ENCODE measurements around the gene IDH3G.

Gene IDH3G

GRCh38 chrX:153784325-153784967 lies 9.7 kb downstream of the IDH3G start:
- no peak for DNase-seq

- no peak for DNase-seq
These were observed 10.7 kb downstream of the IDH3G start for GRCh38 chrX:153783378-153784013.

DNA sequence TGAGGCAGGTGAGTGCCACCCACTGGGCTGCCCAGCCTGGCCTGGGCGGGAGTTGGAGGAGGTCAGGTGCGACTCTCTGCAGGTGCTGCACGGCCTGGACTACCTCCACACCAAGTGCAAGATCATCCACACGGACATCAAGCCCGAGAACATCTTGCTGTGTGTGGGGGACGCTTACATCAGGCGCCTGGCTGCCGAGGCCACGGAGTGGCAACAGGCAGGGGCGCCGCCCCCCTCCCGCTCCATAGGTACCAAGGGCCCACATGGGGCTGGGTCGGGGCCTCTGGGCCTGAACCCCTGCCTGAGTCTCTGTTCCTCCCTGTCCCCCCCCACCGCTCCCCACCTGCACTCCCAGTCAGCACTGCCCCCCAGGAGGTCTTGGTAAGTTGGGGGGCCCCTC lies 11.3 kb downstream of the IDH3G start:
- no peak for DNase-seq

GRCh38 chrX:153782313-153782712 lies 11.9 kb downstream of the IDH3G start:
- DNase-seq, result no peak

GRCh38 chrX:153781428-153782047 lies 12.6 kb downstream of the IDH3G start:
- DNase-seq, result no peak

GRCh38 chrX:153780678-153781427 lies 13.3 kb downstream of the IDH3G start, which contains the start of gene SRPK3:
Gene SRPK3, plus strand, starts transcription at chrX:153781041. Its CDS starts 46 bp downstream, at chrX:153781087.
- DNase-seq, result no peak

DNA sequence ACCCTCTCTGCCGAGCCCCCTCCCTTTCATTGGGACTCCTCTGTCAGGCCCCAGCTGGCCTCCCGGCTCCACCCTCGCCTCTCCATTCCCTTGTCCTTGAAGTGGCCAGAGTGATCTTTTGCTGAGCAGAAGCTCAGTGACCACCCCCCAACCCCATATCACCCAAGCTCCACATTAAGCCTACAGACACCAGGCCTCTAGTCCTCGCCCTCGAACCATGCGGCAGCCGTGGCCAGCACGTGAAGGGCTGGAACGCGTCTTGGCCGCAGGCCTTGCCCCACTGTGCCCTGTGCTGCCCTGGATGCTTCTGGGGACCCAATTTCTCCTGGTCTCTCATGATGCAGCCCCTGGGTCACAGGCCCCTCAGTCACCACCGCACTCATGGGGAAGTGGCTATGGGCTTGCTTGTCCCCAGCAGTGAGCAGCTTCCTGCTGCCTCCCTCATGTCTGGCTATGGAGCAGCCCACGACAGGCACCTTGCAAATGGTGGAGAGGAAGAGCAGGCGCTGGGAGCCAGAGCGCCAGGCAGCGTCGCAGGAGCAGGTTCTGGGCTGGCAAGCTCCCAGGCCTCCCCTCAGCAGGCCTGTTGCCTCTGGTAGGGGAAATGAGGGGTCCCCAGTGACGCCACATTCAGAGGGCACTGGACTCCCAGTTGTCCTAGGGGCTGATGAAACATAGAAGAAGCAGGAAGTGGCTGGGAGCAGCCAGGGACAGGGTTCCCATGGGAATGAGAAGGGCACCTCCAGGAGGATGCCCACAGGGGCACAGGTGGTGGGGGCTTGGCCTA lies 14.1 kb downstream of the IDH3G start:
- DNase-seq, result no peak

- no peak for DNase-seq
These were observed 15.5 kb downstream of the IDH3G start for GRCh38 chrX:153778684-153779101.

- no peak for DNase-seq
These were observed 16.0 kb downstream of the IDH3G start for GRCh38 chrX:153778181-153778580.

DNA sequence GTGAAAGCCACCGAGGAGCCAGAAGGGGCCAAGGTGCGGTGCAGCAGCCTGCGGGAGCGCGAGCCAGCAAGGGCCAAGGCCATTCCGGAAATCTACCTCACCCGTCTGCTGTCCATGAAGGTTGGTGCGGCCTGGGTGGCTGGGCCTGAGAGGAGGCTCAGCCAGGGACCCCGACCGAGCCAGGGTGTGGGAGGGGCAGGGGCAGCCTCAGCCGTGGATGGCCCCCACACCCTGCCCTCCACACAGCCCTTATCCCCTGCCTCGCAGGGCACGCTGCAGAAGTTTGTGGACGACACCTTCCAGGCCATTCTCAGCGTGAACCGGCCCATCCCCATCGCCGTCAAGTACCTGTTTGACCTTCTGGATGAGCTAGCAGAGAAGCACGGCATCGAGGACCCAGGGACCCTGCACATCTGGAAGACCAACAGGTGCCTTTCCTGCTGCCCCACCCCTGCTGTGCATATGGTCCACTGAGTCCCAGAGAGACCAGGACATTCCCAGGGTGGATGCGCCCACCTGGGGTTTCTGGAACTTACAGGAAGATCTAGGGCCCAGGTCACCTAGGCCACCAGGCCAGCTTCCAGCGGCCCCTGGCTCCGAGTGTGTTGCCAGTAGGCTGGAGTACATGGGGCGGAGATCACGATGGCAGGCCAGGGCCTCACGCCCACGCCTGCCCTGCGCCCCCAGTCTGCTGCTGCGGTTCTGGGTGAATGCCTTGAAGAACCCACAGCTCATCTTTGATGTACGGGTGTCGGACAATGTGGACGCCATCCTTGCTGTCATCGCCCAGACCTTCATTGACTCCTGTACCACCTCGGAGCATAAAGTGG lies 16.7 kb downstream of the IDH3G start:
- no peak for DNase-seq

DNA sequence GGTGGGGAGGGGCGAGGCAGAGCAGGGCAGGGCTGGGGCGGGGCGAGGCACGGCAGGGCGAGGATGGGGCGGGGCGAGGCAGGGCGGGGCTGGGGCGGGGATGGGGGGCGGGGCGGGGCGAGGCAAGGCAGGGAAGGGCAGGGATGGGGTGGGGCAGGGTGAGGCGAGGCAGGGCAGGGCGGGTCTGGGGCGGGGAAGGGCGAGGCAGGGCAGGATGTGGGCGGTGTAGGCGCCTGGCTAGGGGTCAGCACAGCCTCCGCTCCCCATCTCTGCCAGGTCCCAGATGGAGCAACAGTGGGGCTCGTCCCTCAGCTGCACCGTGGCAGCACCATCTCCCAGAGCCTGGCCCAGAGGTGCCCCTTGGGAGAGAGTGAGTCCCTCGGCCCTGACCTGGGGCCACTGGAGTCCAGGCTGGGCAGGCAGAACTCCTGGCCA lies 17.5 kb downstream of the IDH3G start:
- no peak for DNase-seq

- no peak for DNase-seq
These were observed 18.0 kb downstream of the IDH3G start for GRCh38 chrX:153776120-153776599.

DNA sequence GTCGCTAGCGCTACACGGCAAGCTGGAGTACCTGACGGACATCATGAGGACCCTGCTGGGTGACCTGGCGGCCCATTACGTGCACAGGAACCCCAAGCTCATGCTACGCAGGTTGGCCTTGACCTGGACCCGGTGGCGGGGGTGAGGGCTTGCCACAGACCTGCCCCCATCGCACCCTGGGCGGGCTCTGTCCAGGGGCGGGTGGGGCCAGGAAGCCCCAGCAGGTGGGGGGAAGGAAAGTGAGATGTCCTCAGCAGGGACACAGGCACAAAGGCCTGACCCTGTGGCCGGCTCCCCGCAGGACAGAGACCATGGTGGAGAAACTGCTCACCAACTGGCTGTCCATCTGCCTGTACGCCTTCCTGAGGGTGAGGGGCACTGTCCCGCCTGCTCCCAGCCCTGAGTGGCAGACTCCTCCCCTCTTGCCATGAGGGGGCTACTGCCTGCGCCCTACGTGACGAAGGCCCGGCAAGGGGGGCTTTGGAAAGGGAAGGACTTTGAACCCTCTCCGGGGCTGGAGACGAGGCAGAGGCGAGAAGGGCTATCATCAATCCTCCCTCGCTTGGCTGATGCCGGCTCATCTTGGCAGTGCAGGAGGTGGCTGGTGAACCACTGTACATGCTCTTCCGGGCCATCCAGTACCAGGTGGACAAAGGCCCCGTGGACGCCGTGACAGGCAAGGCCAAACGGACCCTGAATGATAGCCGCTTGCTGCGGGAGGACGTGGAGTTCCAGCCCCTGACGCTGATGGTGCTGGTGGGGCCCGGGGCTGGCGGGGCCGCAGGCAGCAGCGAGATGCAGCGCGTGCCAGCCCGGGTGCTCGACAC lies 18.7 kb downstream of the IDH3G start:
- no peak for DNase-seq

GRCh38 chrX:153774576-153775292 lies 19.4 kb downstream of the IDH3G start:
- DNase-seq, result no peak

- DNase-seq, result no peak
These were observed 20.2 kb downstream of the IDH3G start for GRCh38 chrX:153773741-153774575.

DNA sequence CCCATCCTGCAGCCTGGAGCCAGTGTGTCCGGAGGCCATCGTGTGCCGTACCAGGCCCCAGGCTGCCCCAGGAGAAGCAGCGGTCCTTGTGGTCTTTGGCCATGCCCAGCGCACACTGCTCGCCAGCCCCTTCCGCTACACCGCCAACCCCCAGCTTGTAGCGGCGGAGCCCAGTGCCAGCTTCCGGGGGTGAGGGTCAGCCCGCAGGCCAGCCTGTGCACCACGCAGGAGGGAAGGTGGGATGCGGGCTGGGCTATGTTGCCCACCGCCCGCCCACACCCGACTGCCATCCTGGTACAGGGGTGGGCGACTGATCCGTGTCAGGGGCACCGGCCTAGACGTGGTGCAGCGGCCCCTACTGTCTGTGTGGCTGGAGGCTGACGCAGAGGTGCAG lies 21.0 kb downstream of the IDH3G start:
- no peak for DNase-seq

DNA sequence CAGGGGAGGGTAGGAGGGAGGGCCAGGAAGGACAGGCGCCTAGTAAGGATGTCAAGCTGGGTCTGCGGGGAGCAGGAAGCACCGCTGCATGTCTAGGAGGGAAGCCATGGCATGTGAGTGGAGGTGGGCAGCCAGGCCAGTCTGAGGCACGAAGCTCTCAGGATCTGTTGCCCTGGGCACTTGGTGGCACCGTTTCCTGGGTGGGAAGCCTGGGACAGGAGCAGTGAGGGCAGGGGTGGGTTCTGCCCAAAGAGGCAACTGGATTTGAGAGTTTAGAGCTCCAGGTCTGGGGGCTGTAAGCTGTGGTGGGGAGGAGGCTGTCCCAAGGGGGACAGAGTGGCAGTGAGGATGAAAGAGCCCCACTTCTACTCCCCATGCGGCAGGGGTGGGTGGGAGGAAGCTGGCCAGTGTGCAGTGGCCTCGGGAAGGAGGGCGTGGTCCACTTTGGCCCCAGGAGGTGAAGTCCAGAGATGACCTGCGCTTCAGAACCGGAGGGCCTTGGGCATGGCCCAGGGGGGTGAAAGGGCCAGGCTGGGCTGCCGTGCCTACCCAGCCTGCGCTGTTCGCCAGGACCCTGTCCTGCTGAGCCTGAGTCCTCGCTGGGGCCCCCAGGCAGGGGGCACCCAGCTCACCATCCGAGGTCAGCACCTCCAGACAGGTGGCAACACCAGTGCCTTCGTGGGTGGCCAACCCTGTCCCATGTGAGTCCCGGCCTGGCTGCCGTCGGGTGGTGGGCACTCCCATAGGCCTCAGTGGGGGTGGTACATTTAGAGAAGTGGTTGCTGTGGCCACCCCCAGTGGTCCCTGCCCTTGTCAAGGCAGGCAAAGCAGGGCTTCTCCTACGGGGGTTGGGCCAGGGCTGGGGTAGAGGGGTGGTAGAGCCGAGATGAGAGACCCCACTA lies 21.6 kb downstream of the IDH3G start:
- DNase-seq, result no peak

All from stimulated activated CD4-positive, alpha-beta T cell treated with anti-CD3 and anti-CD28 coated beads, Interleukin-12 subunit alpha, Interleukin-12 subunit beta, amount 100 ng/mL, for 4 hours (primary cell).